Stimulated activated naive CD8-positive, alpha-beta T cell treated with anti-CD3 and anti-CD28 coated beads, Interleukin-15, Interleukin-2, amounts not matched to agents 100 ng/mL and 50 ng/mL, for 24 hours (primary cell): ENCODE measurements around the gene ACE.

ENCODE experiments used
- H3K27ac Mint-ChIP-seq: one replicate; pipeline ENCODE4 v1.8.0; 2021; ENCODE audit warnings: mild to moderate bottlenecking, mixed read lengths
- H3K27me3 Mint-ChIP-seq: one replicate; pipeline ENCODE4 v1.8.0; 2021; ENCODE audit warnings: mixed read lengths
- H3K36me3 Mint-ChIP-seq: one replicate; pipeline ENCODE4 v1.8.0; 2021; ENCODE audit warnings: low read depth, mixed read lengths
- H3K4me1 Mint-ChIP-seq: one replicate; pipeline ENCODE4 v1.8.0; 2021; ENCODE audit warnings: low read depth, mixed read lengths
- H3K4me3 Mint-ChIP-seq: one replicate; pipeline ENCODE4 v1.8.0; 2021; ENCODE audit warnings: mild to moderate bottlenecking, mixed read lengths
- H3K9me3 Mint-ChIP-seq: one replicate; pipeline ENCODE4 v1.8.0; 2021; ENCODE audit warnings: mixed read lengths

Gene ACE

DNA sequence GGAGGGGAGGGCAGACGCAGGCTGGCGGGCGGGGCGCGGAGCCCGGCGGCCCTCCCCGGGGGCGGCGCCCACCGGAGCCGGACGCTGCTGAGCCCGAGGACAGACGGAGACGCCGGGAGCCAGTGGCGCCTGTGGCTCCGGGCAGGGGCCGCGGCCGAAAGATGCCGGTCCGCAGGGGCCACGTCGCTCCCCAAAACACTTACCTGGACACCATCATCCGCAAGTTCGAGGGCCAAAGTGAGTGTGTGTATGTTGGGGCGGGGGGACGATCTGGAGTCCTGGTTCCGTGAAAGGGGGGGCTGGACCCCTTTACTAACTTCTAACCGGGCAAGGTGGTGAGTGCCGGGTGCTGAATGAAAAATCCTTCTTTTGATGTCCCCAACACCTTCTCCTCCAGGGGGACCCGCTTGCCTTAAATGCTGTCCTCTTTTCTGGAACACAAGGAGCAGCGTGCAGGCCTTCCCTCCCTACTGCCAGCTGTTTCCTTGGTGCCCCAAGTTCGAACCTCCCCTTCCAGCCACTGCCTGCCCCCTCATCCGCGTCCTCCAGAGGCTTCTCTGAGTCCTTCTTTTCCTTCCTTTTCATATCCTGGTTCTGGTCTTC lies 46.5 kb downstream of the ACE start, which contains the start of gene KCNH6:
Gene KCNH6 (plus strand): TSS at position 106 of the 603 bp plus-strand sequence. CDS start 56 bp downstream, at position 162.
- Mint-ChIP-seq H3K27ac (no peak within 1 kb of the TSS), H3K4me3 (no peak within 1 kb of the TSS), H3K27me3 (peaks cover 23% of the 10 kb centered on the region)

GRCh38 chr17:63524051-63524450 lies 47.2 kb downstream of the ACE start:
- no peaks in the 10 kb centered on the region for H3K4me1 Mint-ChIP-seq
- H3K27ac Mint-ChIP-seq, result no peak overlapping the region
- H3K4me3 Mint-ChIP-seq, result no peak overlapping the region
- peaks cover 23% of the 10 kb centered on the region for H3K27me3 Mint-ChIP-seq
- no peaks in the 10 kb centered on the region for H3K36me3 Mint-ChIP-seq
- H3K9me3 Mint-ChIP-seq, result no peaks in the 10 kb centered on the region

More for the DNA sequence above, 46.5 kb downstream of the ACE start, which contains the start of gene KCNH6:
- Mint-ChIP-seq H3K4me1 (no peaks in the 10 kb centered on the region), H3K36me3 (no peaks in the 10 kb centered on the region), H3K9me3 (no peaks in the 10 kb centered on the region)

DNA sequence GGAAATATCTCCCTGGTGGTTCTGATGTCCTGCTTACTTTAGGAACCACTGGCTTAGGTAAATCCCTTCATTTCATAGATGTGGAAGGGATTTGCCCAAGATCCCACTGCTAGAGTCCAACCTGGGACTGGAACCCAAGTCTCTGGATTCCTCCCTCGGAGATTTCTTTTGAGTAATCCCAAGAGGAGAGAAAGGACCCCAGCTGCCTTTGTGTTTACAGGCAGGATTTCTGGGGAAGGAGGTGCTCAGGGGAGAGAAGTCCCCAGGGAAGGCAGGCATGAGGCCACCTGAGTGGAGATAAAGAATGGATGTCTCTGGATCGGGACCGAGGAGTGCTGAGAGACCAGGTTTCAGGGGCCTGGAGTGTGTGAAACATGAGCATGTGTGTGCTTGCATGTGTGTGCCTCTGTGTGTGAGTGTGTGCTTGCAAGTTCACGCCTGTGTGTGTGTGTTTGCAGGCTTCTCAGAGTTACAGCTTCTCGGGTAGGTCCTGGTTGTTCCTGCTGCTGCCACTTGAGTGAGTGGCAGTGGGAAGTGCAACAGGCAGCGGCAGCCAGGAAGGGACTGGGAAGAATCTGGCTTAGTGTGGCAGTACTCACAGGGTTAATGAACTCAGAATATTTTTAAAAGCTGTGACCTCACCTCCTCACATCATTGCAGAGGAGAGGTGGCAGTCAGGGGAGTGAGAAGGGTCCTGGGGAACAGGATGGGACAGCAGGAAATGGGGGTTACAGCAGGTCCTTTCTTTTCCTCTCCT lies 48.5 kb downstream of the ACE start:
- H3K4me3 Mint-ChIP-seq, result no peak overlapping the region
- H3K36me3 Mint-ChIP-seq, result no peaks in the 10 kb centered on the region
- no peak overlapping the region for H3K27ac Mint-ChIP-seq
- H3K4me1 Mint-ChIP-seq, result no peaks in the 10 kb centered on the region
- H3K9me3 Mint-ChIP-seq, result no peaks in the 10 kb centered on the region
- peaks cover 23% of the 10 kb centered on the region for H3K27me3 Mint-ChIP-seq

DNA sequence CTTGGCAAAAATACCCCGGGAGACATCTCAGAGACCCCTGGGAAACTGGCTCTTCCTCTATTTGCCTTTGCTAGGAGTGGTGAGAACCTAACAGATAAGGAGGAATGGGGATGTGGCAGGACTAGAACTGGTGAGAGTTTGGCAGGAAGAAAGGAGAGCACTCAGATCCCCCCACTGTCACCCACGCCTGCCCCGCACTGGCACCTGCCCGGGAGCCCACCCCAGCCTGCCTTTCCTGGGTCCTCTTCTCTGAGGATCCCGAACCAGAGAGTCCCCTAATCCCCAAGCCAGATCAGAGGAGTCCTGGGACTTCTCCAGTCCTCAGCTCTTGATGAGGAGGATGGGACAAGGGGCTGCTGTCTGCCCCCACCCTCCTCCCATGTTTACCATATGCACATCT lies 50.0 kb downstream of the ACE start:
- peaks cover 20% of the 10 kb centered on the region for H3K27me3 Mint-ChIP-seq
- H3K27ac Mint-ChIP-seq, result no peak overlapping the region
- no peaks in the 10 kb centered on the region for H3K36me3 Mint-ChIP-seq
- H3K4me3 Mint-ChIP-seq, result no peak overlapping the region
- no peaks in the 10 kb centered on the region for H3K4me1 Mint-ChIP-seq
- H3K9me3 Mint-ChIP-seq, result no peaks in the 10 kb centered on the region

DNA sequence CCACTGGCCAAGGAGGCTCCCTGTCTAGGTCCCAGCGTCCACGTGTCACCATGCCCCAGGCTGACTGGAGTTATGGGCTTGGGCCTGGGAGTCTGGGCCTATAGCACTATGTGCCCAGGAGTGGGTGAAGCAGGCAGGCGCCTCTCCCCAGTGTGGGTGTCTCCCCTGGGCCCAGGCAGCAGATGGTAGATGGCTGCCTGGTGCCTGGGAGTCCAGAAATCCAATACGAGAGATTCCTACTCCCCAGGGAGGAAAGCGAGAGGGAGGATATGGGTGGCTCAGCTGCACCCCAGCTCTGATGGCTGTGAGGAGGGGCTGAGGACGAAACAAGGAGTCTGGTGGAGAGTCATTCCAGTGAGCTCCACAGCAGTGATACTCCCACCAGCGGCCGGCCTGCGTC lies 51.3 kb downstream of the ACE start:
- H3K27me3 Mint-ChIP-seq, result peaks cover 20% of the 10 kb centered on the region
- H3K4me3 Mint-ChIP-seq, result no peak overlapping the region
- H3K4me1 Mint-ChIP-seq, result no peaks in the 10 kb centered on the region
- H3K9me3 Mint-ChIP-seq, result no peaks in the 10 kb centered on the region
- H3K27ac Mint-ChIP-seq, result no peak overlapping the region
- H3K36me3 Mint-ChIP-seq, result no peaks in the 10 kb centered on the region

- Mint-ChIP-seq H3K36me3 (no peaks in the 10 kb centered on the region), H3K4me1 (no peaks in the 10 kb centered on the region), H3K27ac (no peak overlapping the region), H3K4me3 (no peak overlapping the region), H3K27me3 (peaks cover 6% of the 10 kb centered on the region), H3K9me3 (no peaks in the 10 kb centered on the region)
Measured at GRCh38 chr17:63529711-63530556, 53.1 kb downstream of the ACE start.

- no peaks in the 10 kb centered on the region for H3K36me3 Mint-ChIP-seq
Measured at GRCh38 chr17:63530557-63531021, 53.7 kb downstream of the ACE start.

GRCh38 chr17:63531022-63531965 lies 54.4 kb downstream of the ACE start:
- Mint-ChIP-seq H3K4me1 (no peaks in the 10 kb centered on the region), H3K27me3 (no peaks in the 10 kb centered on the region), H3K36me3 (no peaks in the 10 kb centered on the region), H3K4me3 (no peak overlapping the region), H3K9me3 (no peaks in the 10 kb centered on the region), H3K27ac (no peak overlapping the region)

More at GRCh38 chr17:63530557-63531021, 53.7 kb downstream of the ACE start:
- Mint-ChIP-seq H3K9me3 (no peaks in the 10 kb centered on the region), H3K27ac (no peak overlapping the region), H3K4me1 (no peaks in the 10 kb centered on the region), H3K4me3 (no peak overlapping the region), H3K27me3 (peaks cover 2% of the 10 kb centered on the region)

- Mint-ChIP-seq H3K27ac (no peak overlapping the region), H3K4me1 (peaks cover 2% of the 10 kb centered on the region), H3K27me3 (peaks cover 12% of the 10 kb centered on the region), H3K36me3 (no peaks in the 10 kb centered on the region), H3K4me3 (no peak overlapping the region), H3K9me3 (no peaks in the 10 kb centered on the region)
Measured at GRCh38 chr17:63533433-63534077, 56.7 kb downstream of the ACE start.

DNA sequence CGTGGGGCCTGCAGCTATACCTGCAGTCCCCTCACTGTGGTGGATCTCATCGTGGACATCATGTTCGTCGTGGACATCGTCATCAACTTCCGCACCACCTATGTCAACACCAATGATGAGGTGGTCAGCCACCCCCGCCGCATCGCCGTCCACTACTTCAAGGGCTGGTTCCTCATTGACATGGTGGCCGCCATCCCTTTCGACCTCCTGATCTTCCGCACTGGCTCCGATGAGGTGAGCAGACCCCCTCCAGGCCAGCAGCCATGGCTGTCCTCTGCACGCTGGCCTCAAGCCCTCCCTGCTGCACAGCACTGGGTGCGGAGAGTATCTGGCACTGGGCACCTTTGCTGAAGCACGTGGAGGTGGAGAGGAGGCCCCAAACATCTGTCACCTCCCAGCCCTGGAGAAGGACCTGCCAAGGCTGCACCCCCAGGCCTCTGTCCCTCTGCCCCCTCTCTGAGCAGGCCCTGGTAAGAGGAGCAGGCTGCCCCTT lies 57.3 kb downstream of the ACE start:
- Mint-ChIP-seq H3K9me3 (no peaks in the 10 kb centered on the region), H3K4me3 (no peak overlapping the region), H3K27me3 (peaks cover 18% of the 10 kb centered on the region), H3K27ac (no peak overlapping the region), H3K36me3 (no peaks in the 10 kb centered on the region), H3K4me1 (peaks cover 3% of the 10 kb centered on the region)

GRCh38 chr17:63534816-63535455 lies 58.1 kb downstream of the ACE start:
- H3K9me3 Mint-ChIP-seq, result no peaks in the 10 kb centered on the region
- peaks cover 26% of the 10 kb centered on the region for H3K27me3 Mint-ChIP-seq
- peaks cover 3% of the 10 kb centered on the region for H3K4me1 Mint-ChIP-seq
- no peak overlapping the region for H3K27ac Mint-ChIP-seq
- H3K36me3 Mint-ChIP-seq, result no peaks in the 10 kb centered on the region
- H3K4me3 Mint-ChIP-seq, result no peak overlapping the region

GRCh38 chr17:63535640-63536039 lies 58.8 kb downstream of the ACE start:
- Mint-ChIP-seq H3K27me3 (peaks cover 26% of the 10 kb centered on the region), H3K36me3 (no peaks in the 10 kb centered on the region), H3K4me3 (no peak overlapping the region), H3K27ac (no peak overlapping the region), H3K9me3 (no peaks in the 10 kb centered on the region), H3K4me1 (peaks cover 3% of the 10 kb centered on the region)

DNA sequence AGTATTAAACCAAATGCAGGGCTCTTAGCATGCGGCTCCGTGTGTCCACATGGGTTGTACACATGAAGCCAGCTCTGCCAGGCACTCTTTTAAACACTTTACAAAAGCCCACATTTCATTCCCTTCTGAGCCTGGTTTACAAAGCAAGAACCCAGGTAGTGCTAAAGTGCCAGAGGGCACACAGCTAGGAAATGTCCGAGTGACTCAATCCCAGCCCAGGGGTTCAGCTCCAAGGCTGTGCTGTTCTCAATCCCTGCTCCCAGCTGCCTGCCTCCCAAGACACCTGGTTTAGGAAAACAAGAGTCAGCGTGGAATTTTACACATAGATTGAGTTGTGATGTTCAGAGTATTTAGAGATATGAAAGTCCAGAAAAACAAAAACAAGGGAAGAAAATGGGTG lies 60.1 kb downstream of the ACE start:
- no peaks in the 10 kb centered on the region for H3K36me3 Mint-ChIP-seq
- no peaks in the 10 kb centered on the region for H3K9me3 Mint-ChIP-seq
- H3K27ac Mint-ChIP-seq, result no peak overlapping the region
- peaks cover 26% of the 10 kb centered on the region for H3K27me3 Mint-ChIP-seq
- H3K4me3 Mint-ChIP-seq, result no peak overlapping the region
- peaks cover 3% of the 10 kb centered on the region for H3K4me1 Mint-ChIP-seq
